Spleen (tissue), 7 donors: Measurements from ENCODE around the gene SLC35G6.

Experiments used
- CTCF ChIP-seq, 11 experiments: fragments of 200-600 bp in 7 of 11; fragments of 450-650 bp in 4 of 11; sonication (generic) in 4 of 11; IDR thresholded peaks in 8 of 11; conservative IDR thresholded peaks in 3 of 11; 1 replicate in 7 of 11; 2 replicates in 4 of 11; pipeline versions ENCODE4 v1.4.0 to v1.8.0; 2016 to 2021; ENCODE audit warnings: antibody characterized with exemption in 11 of 11, inconsistent platforms in 4 of 11, mild to moderate bottlenecking in 1 of 11
- POLR2A ChIP-seq, 3 donors: fragments of 450-650 bp; IDR thresholded peaks; one replicate each; pipeline ENCODE4 v1.5.1; 2017; ENCODE audit warnings: antibody characterized with exemption in 3 of 3, mild to moderate bottlenecking in 1 of 3
- POLR2AphosphoS5 ChIP-seq, 3 donors: sonication (generic); formaldehyde crosslinking; IDR thresholded peaks; one replicate each; pipeline ENCODE4 v1.5.1; 2017; ENCODE audit warnings: antibody characterized with exemption in 3 of 3
- donor health status: DM: no; HTN: no; CAD: no; lungs with moderate emphysema.
- donor health status: DM: no; HTN: no; CAD: no.
- donor health status: DM: no; HTN: no; CAD: no.

- TF ChIP-seq CTCF (IDR thresholded peaks at IDR 0.05 in 8 of 11, conservative IDR thresholded peaks at IDR 0.05 in 3 of 11) (no peak), POLR2A (IDR thresholded peaks at IDR 0.05) (no peak), POLR2AphosphoS5 (IDR thresholded peaks at IDR 0.05) (no peak)
These were observed 32.8 kb upstream of the SLC35G6 start for GRCh38 chr17:7448461-7448860.
